HG03280 (cell line): ENCODE measurements around the gene XRCC4.
"Not testable (repeated sequence)": the region's sequence is repeated elsewhere in the genome, so short reads cannot be mapped to it uniquely, and the experiment has no call there.

Experiments used
- ATAC-seq: cut with Tn5 transposase; IDR thresholded peaks from one replicate; pipeline ENCODE4 v1.9.1; 2021; ENCODE audit warnings: mild to moderate bottlenecking, moderate library complexity; ENCODE audit not compliant: unreplicated experiment

XRCC4 gene

GRCh38 chr5:83107692-83108420 is 30.5 kb downstream of the XRCC4 start:
- ATAC-seq: no peak

- no peak for ATAC-seq
Measured at GRCh38 chr5:83109380-83109779, 32.0 kb downstream of the XRCC4 start.

GRCh38 chr5:83115816-83116215 is 38.5 kb downstream of the XRCC4 start:
- no peak for ATAC-seq

GRCh38 chr5:83118471-83118870 is 41.1 kb downstream of the XRCC4 start:
- ATAC-seq: no peak

GRCh38 chr5:83118976-83119375 is 41.6 kb downstream of the XRCC4 start:
- ATAC-seq: no peak

GRCh38 chr5:83124593-83124992 is 47.2 kb downstream of the XRCC4 start:
- ATAC-seq: no peak

- ATAC-seq: no peak
Measured at GRCh38 chr5:83125560-83125959, 48.2 kb downstream of the XRCC4 start.

- ATAC-seq: no peak
Measured at GRCh38 chr5:83126501-83126900, 49.2 kb downstream of the XRCC4 start.

GRCh38 chr5:83133797-83134196 is 56.5 kb downstream of the XRCC4 start:
- no peak for ATAC-seq

GRCh38 chr5:83142526-83142925 is 65.2 kb downstream of the XRCC4 start:
- ATAC-seq: no peak

GRCh38 chr5:83145241-83145640 is 67.9 kb downstream of the XRCC4 start:
- no peak for ATAC-seq

- no peak for ATAC-seq
Measured at GRCh38 chr5:83145882-83146331, 68.6 kb downstream of the XRCC4 start.

- no peak for ATAC-seq
Measured at GRCh38 chr5:83146441-83146840, 69.1 kb downstream of the XRCC4 start.

GRCh38 chr5:83147593-83147992 is 70.2 kb downstream of the XRCC4 start:
- ATAC-seq: no peak

- no peak for ATAC-seq
Measured at GRCh38 chr5:83148370-83148769, 71.0 kb downstream of the XRCC4 start.

- ATAC-seq: no peak
Measured at GRCh38 chr5:83149671-83150070, 72.3 kb downstream of the XRCC4 start.

- ATAC-seq: no peak
Measured at GRCh38 chr5:83151821-83152220, 74.5 kb downstream of the XRCC4 start.

- ATAC-seq: not testable (repeated sequence)
Measured at GRCh38 chr5:83152996-83153395, 75.6 kb downstream of the XRCC4 start.

- ATAC-seq: no peak
Measured at GRCh38 chr5:83156001-83156400, 78.7 kb downstream of the XRCC4 start.

- ATAC-seq: no peak
Measured at GRCh38 chr5:83157163-83157562, 79.8 kb downstream of the XRCC4 start.

- ATAC-seq: no peak
Measured at GRCh38 chr5:83162601-83163000, 85.3 kb downstream of the XRCC4 start.

GRCh38 chr5:83167538-83167937 is 90.2 kb downstream of the XRCC4 start:
- ATAC-seq: no peak
